Neuronal stem cell (in vitro differentiated cells): ENCODE results near the gene SPOCK3.
"Not testable (repeated sequence)": the region's sequence is repeated elsewhere in the genome, so short reads cannot be mapped to it uniquely, and the experiment has no call there.

Source experiments
- DNase-seq: peaks from one replicate; pipeline ENCODE4 v3.0.0-alpha.2; 2013; ENCODE audit warnings: low spot score
- H2AFZ ChIP-seq: one replicate; pipeline ENCODE4 v1.6.1; 2013; ENCODE audit warnings: mild to moderate bottlenecking, low read length, inconsistent platforms
- H2AK5ac ChIP-seq: 2 replicates; pipeline ENCODE4 v1.6.1; 2013; ENCODE audit warnings: low read depth, mild to moderate bottlenecking, inconsistent platforms, low read length, moderate library complexity, mixed read lengths
- H2BK120ac ChIP-seq: 2 replicates; pipeline ENCODE4 v1.6.1; 2013; ENCODE audit warnings: low read depth, mild to moderate bottlenecking, inconsistent platforms, low read length, moderate library complexity, mixed read lengths
- H2BK12ac ChIP-seq: one replicate; pipeline ENCODE4 v1.6.1; 2013; ENCODE audit warnings: low read length, inconsistent platforms
- H2BK15ac ChIP-seq: 2 replicates; pipeline ENCODE4 v1.6.1; 2013; ENCODE audit warnings: mild to moderate bottlenecking, low read length, inconsistent platforms, mixed read lengths
- H2BK5ac ChIP-seq: one replicate; pipeline ENCODE4 v1.6.1; 2013; ENCODE audit warnings: inconsistent platforms, mild to moderate bottlenecking, low read length, moderate library complexity
- H3K14ac ChIP-seq: one replicate; pipeline ENCODE4 v1.6.1; 2013; ENCODE audit warnings: low read length, inconsistent platforms
- H3K18ac ChIP-seq: 2 replicates; pipeline ENCODE4 v1.6.1; 2013; ENCODE audit warnings: low read length, inconsistent platforms
- H3K23ac ChIP-seq: 2 replicates; pipeline ENCODE4 v1.6.1; 2013; ENCODE audit warnings: low read depth, mild to moderate bottlenecking, mixed read lengths, low read length, inconsistent platforms; ENCODE audit not compliant: poor library complexity
- H3K27ac ChIP-seq: replicated peaks from 3 replicates; pipeline ENCODE4 v1.5.1; 2013; ENCODE audit warnings: low read length, inconsistent platforms
- H3K27me3 ChIP-seq, 3 experiments: 2 replicates each; pipeline ENCODE4 v1.6.1; 2013; ENCODE audit warnings: low read length in 3 of 3, mild to moderate bottlenecking in 2 of 3, inconsistent platforms in 1 of 3, low read depth in 1 of 3, mixed read lengths in 1 of 3, moderate library complexity in 1 of 3; ENCODE audit not compliant: control insufficient read depth in 3 of 3, insufficient read depth in 3 of 3
- H3K36me3 ChIP-seq, 2 donors: replicated peaks in 1 of 2; 2 replicates each; pipeline ENCODE4 v1.6.1; 2013; ENCODE audit warnings: low read length in 2 of 2; ENCODE audit not compliant: control insufficient read depth in 2 of 2, insufficient read depth in 2 of 2
- H3K4ac ChIP-seq: 2 replicates; pipeline ENCODE4 v1.6.1; 2013; ENCODE audit warnings: inconsistent platforms, mild to moderate bottlenecking, low read length, moderate library complexity
- H3K4me1 ChIP-seq, 2 donors: 1 replicate in 1 of 2; 2 replicates in 1 of 2; pipeline ENCODE4 v1.6.1; 2013; ENCODE audit warnings: low read length in 2 of 2, low read depth in 1 of 2; ENCODE audit not compliant: control insufficient read depth in 2 of 2, insufficient read depth in 1 of 2
- H3K4me2 ChIP-seq: one replicate; pipeline ENCODE4 v1.6.1; 2013; ENCODE audit warnings: mild to moderate bottlenecking, low read length, inconsistent platforms; ENCODE audit not compliant: insufficient read depth, poor library complexity, severe bottlenecking
- H3K4me3 ChIP-seq, 2 donors: 2 replicates each; pipeline ENCODE4 v1.5.1; 2013; ENCODE audit warnings: low read length in 2 of 2, mild to moderate bottlenecking in 2 of 2, inconsistent platforms in 1 of 2, moderate library complexity in 1 of 2
- H3K79me1 ChIP-seq: one replicate; pipeline ENCODE4 v1.6.1; 2013; ENCODE audit warnings: low read depth, mild to moderate bottlenecking, inconsistent platforms, low read length, moderate library complexity
- H3K9ac ChIP-seq: one replicate; pipeline ENCODE4 v1.6.1; 2013; ENCODE audit warnings: mild to moderate bottlenecking, low read depth, low read length, inconsistent platforms; ENCODE audit not compliant: poor library complexity
- H3K9me3 ChIP-seq, 2 donors: replicated peaks in 1 of 2; 2 replicates each; pipeline versions ENCODE3 to v1.6.1; 2013; ENCODE audit warnings: low read length in 2 of 2, mild to moderate bottlenecking in 2 of 2, inconsistent platforms in 1 of 2, low read depth in 1 of 2, mixed read lengths in 1 of 2, moderate library complexity in 1 of 2; ENCODE audit not compliant: control insufficient read depth in 2 of 2, insufficient read depth in 1 of 2
- H4K8ac ChIP-seq: one replicate; pipeline ENCODE4 v1.6.1; 2013; ENCODE audit warnings: low read depth, mild to moderate bottlenecking, inconsistent platforms, low read length, moderate library complexity
- H4K91ac ChIP-seq: one replicate; pipeline ENCODE4 v1.6.1; 2013; ENCODE audit warnings: low read length, low read depth, mild to moderate bottlenecking, inconsistent platforms; ENCODE audit not compliant: poor library complexity
- WGBS, 2 donors: extraction: QIAGEN DNeasy Blood & Tissue Kit; methylation state at CpG; one replicate each; pipeline ENCODE4 v1.1.7; 2013; ENCODE audit warnings: missing lambda C conversion rate in 2 of 2, mixed read lengths in 1 of 2; ENCODE audit not compliant: insufficient read length in 2 of 2, insufficient replicate concordance in 1 of 2; ENCODE audit errors: extremely low coverage in 2 of 2; 5-methylcytosine and 5-hydroxymethylcytosine counted together

SPOCK3 gene

GRCh38 chr4:166882221-166882620, 352.1 kb downstream of the SPOCK3 start:
- Histone ChIP-seq H2BK12ac (no peak overlapping the region), H3K27ac (no peak overlapping the region), H3K27me3 (no peaks in the 10 kb centered on the region), H3K79me1 (no peaks in the 10 kb centered on the region), H2BK120ac (no peak overlapping the region), H2AFZ (no peak overlapping the region), H3K4me3 (no peak overlapping the region), H4K91ac (no peak overlapping the region), H2BK15ac (no peak overlapping the region), H3K4me1 (no peaks in the 10 kb centered on the region), H3K18ac (no peak overlapping the region), H2AK5ac (no peak overlapping the region), H3K9ac (no peak overlapping the region), H3K4me2 (no peak overlapping the region), H3K36me3 (no peaks in the 10 kb centered on the region), H3K4ac (no peak overlapping the region), H3K23ac (no peak overlapping the region), H3K9me3 (no peaks in the 10 kb centered on the region), H2BK5ac (no peak overlapping the region), H4K8ac (no peak overlapping the region), H3K14ac (no peak overlapping the region)
- WGBS, 2 donors: no CpG with 5 or more reads among the region's 2 CpGs
- DNase-seq: no peak

GRCh38 chr4:166875821-166876220, 358.5 kb downstream of the SPOCK3 start:
- no CpG with 5 or more reads among the region's 5 CpGs for WGBS, 2 donors
- Histone ChIP-seq H3K4me1 (peaks cover 0 to 6% of the 10 kb centered on the region in 2 donors), H2AK5ac (no peak overlapping the region), H3K9ac (no peak overlapping the region), H3K36me3 (no peaks in the 10 kb centered on the region), H3K4me3 (no peak overlapping the region), H3K4me2 (no peak overlapping the region), H2AFZ (peak overlapping the region; percentile 24), H2BK120ac (no peak overlapping the region), H3K14ac (no peak overlapping the region), H3K27ac (peak overlapping the region; percentile 33), H3K27me3 (no peaks in the 10 kb centered on the region), H2BK12ac (no peak overlapping the region), H4K8ac (no peak overlapping the region), H3K18ac (no peak overlapping the region), H2BK15ac (no peak overlapping the region), H2BK5ac (no peak overlapping the region), H4K91ac (no peak overlapping the region), H3K79me1 (no peaks in the 10 kb centered on the region), H3K4ac (no peak overlapping the region), H3K23ac (no peak overlapping the region), H3K9me3 (no peaks in the 10 kb centered on the region)
- peak; percentile 8 for DNase-seq

GRCh38 chr4:166862032-166862431, 372.3 kb downstream of the SPOCK3 start:
- Histone ChIP-seq H2AK5ac (no peak overlapping the region), H2BK15ac (no peak overlapping the region), H3K27ac (no peak overlapping the region), H3K9ac (no peak overlapping the region), H3K4me3 (no peak overlapping the region), H3K79me1 (no peaks in the 10 kb centered on the region), H2BK5ac (no peak overlapping the region), H3K9me3 (no peaks in the 10 kb centered on the region), H3K4me2 (no peak overlapping the region), H3K14ac (no peak overlapping the region), H3K36me3 (no peaks in the 10 kb centered on the region), H2BK12ac (no peak overlapping the region), H3K4me1 (no peaks in the 10 kb centered on the region), H4K8ac (no peak overlapping the region), H3K18ac (no peak overlapping the region), H4K91ac (no peak overlapping the region), H3K4ac (no peak overlapping the region), H3K23ac (no peak overlapping the region), H3K27me3 (no peaks in the 10 kb centered on the region), H2BK120ac (no peak overlapping the region), H2AFZ (no peak overlapping the region)
- no CpG with 5 or more reads among the region's 1 CpG for WGBS, 2 donors
- no peak for DNase-seq

GRCh38 chr4:166850398-166850797, 383.9 kb downstream of the SPOCK3 start:
- H3K27me3 ChIP-seq, H4K8ac ChIP-seq, H3K9ac ChIP-seq: not testable (repeated sequence)

More at GRCh38 chr4:166850398-166850797, 383.9 kb downstream of the SPOCK3 start:
- H2AFZ ChIP-seq, H2BK12ac ChIP-seq, H3K79me1 ChIP-seq, H3K27ac ChIP-seq, H4K91ac ChIP-seq, H3K14ac ChIP-seq, H3K4me1 ChIP-seq, H3K36me3 ChIP-seq, DNase-seq, H2BK120ac ChIP-seq, H2BK15ac ChIP-seq, H2AK5ac ChIP-seq, H3K23ac ChIP-seq, H2BK5ac ChIP-seq, H3K9me3 ChIP-seq, H3K4me3 ChIP-seq, H3K4me2 ChIP-seq, H3K4ac ChIP-seq, H3K18ac ChIP-seq: not testable (repeated sequence)
- WGBS, 2 donors: no CpG with 5 or more reads among the region's 23 CpGs
